ENCODE results near the gene TMEM126A. TPM values are rescaled to one million over a fixed set of nuclear protein-coding genes. Genes with fewer than 3 reads are reported as not detected.

Gene TMEM126A
- total RNA-seq (ENCODE audit: low replicate concordance) = 20.7 and 33.9 TPM in 2 replicates

GRCh38 chr11:85647604-85648299, at the start of gene TMEM126A:
TSS of gene TMEM126A (plus strand) at chr11:85647967. CDS start at chr11:85650256, 2,289 bp downstream.

GRCh38 chr11:85627332-85627997, 20.3 kb upstream of the TMEM126A start, which contains the start of gene DLG2:
TSS of gene DLG2 (minus strand) at chr11:85627344.

GRCh38 chr11:85627998-85628770, 19.6 kb upstream of the TMEM126A start, which contains the start of gene TMEM126B:
TSS of gene TMEM126B (plus strand) at chr11:85628593. CDS start at chr11:85628608, 15 bp downstream.

GRCh38 chr11:85664615-85665481, 17.1 kb downstream of the TMEM126A start, which contains the start of gene CREBZF:
TSS of gene CREBZF (minus strand) at chr11:85665129. CDS start at chr11:85664875, 254 bp downstream.

GRCh38 chr11:85685820-85686459, 38.2 kb downstream of the TMEM126A start, which contains the start of gene CCDC89:
TSS of gene CCDC89 (minus strand) at chr11:85686195. CDS start at chr11:85686130, 65 bp downstream.

Other genes with a start within 250 kb of the TMEM126A start
- gene DLG2, start 20.6 kb upstream of the TMEM126A start, total RNA-seq (ENCODE audit: low replicate concordance) = 0.45 and 4.6 TPM in 2 replicates
- gene TMEM126B, start 19.4 kb upstream of the TMEM126A start, total RNA-seq (ENCODE audit: low replicate concordance) = 27.3 and 47.4 TPM in 2 replicates
- 26.3 and 30.7 TPM in 2 replicates for gene CREBZF, start 17.2 kb downstream of the TMEM126A start, total RNA-seq (ENCODE audit: low replicate concordance)
- gene CCDC89, start 38.2 kb downstream of the TMEM126A start, total RNA-seq (ENCODE audit: low replicate concordance) = 2.6 and 5.6 TPM in 2 replicates
- 2.9 and 18.8 TPM in 2 replicates for gene SYTL2, start 163.2 kb downstream of the TMEM126A start, total RNA-seq (ENCODE audit: low replicate concordance)
- not detected in 2 replicates for gene CCDC83, start 207.4 kb downstream of the TMEM126A start, total RNA-seq (ENCODE audit: low replicate concordance)